ENCODE measurements around the gene LRRC9.

- no peak for TF ChIP-seq CTCF (IDR thresholded peaks at IDR 0.05 in 4 of 5, conservative IDR thresholded peaks at IDR 0.05 in 1 of 5)
- no peak for TF ChIP-seq POLR2A (IDR thresholded peaks at IDR 0.05)
These were observed 19.4 kb upstream of the LRRC9 start for GRCh38 chr14:59900556-59900955.

Measured in gastrocnemius medialis (tissue), 4 donors.